GM19238 (cell line): ENCODE data around the gene TSPOAP1.
A peak's percentile ranks its signal among the peaks of the same experiment; 100 is the strongest.

Source experiments
- DNase-seq: peaks from one replicate; pipeline ENCODE4 v3.0.0; 2011; ENCODE audit warnings: low spot score; ENCODE audit not compliant: insufficient read length

The TSPOAP1 gene

DNA sequence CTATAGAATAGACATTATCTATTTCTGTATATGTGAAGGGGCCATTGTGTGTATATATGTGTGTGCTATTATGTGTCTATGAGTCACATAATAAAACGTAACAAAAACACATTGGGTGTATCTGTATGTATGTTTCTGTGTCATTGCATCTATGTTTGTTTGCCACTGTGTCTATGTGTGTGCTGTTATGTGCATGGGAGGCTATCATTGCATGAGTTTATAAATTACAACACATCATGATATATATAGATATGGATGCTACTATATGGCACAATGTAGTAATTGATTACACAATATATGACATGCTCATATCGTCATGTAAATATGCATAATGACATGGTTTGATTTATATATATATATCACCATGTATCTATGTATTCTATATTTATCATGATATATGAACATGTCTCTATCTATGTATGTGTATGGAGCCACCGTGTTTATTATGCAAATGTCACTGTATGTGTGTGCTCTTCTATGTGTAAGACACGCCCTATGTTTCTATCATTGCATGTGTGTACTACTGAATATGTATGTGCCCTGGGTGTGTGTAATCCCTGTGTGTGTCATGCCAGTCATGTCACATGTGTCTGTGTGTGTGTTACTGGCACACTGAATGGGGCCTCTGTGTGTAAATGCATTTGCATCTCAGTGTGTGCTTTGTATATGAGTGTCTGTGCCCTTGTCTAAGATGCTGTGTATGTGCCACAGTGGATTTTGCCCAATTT, 1.4 kb upstream of the TSPOAP1 start:
- no peak for DNase-seq

DNA sequence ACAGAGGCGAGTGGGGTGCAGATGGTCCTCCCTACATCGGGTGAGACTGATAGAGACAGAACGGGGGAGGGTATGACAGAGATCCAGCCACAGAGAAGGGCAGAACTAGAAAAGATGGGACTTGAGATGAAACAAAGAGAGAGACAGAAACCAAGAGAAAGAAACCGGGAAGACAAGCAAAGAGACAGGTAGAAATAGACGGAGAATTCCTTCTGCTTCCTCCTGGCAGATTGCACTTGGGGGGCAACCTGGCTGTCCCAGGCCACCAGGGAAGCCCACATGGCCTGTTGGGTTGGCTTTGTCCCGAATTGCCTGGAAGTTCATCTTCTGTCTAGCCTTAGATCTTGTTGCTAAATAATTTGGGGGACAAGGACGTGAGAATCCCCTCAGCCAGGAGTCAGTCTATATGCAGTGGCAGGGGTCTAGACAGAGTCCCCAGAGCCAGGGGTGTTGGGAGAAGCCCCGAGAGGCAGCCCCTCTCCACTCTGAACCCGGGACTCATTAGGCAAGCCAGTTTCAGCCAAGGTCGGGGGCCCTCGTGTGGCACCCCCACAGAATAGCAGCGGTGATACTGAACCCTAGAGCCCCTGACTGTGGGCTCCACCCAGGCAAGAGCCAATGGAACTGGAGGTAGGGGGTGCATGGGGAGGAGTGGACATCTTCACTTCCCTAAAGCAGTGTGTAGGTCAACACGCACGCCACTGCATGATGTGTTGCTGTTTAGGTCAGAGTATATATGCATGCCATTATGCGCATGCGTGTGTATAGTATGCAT, 627 bp upstream of the TSPOAP1 start:
- peak; percentile 75 for DNase-seq

DNA sequence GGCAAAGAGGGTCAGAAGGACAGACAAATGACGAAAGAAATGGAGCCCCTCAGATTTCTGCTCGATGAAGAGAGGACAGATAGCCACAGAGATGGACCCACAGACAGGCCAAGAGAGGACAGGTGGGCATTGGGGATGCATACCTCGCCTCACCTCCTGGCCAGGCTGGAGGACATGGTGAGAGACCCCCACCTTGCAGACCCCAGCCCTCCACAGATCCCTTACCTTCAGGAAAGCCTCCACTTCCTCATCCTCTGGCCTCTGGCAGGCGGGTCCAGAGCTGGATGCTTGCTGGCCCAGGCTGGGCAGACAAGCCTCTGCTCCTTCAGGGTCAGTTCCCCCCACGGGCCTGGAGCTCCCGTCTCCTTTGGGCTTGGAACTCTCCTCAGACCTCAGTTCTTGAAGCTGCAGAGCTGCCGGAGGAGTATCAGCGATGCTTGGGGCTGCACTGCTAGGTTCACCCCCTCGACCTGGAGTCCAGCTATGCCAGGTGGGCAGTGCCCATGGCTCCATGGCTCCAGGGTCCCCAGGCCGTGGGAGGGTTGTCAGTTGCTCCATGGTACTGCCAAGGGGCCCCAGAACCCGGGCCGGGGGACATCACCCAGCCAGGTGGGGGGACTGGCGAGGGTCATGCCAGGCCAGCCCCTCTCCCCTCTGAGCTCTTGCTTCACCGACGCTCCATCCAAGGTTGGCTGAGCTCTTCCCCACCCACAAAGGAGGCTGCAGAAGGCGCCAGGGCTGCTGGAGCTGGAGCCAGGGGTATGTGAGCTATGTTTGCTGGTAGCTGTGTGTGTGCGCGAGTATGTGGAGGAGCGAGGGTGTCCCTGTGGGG, 1.0 kb downstream of the TSPOAP1 start:
- DNase-seq, result no peak

DNA sequence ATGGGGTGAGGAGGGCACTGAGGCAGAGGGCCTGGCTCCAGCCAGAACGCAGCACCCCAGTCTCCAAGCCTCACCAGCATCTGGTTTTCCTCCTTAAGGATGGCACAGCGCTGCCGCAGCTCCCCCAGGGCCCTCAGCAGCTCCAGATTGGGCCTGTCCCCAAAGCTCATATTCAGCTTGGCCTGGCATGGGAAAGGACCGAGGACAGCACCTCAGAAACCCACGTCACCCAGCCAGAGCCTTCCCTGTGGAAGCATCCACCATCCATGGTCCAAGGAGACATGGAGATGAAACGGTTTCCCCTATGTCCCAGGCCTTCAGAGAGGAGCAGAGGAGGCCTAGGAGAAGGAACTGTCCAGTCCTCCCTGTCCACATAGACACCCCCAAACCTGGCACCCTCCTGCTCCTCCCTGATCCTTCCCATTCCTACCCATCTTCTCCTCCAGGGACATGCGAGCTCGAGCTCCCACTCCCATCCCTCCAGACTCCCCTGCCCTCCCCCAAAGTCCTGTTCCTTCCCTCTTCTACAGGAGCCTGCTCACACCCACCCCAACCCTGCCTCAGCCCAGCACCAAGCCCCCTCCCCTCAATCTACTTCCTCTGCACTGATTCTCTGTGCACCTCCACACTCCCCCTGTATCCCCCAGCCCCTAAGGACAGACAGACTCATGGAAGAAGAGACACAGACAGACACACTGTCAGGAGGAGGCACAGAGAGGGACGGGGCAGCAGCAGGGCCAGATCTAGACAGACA, 1.8 kb downstream of the TSPOAP1 start:
- DNase-seq, result no peak

DNA sequence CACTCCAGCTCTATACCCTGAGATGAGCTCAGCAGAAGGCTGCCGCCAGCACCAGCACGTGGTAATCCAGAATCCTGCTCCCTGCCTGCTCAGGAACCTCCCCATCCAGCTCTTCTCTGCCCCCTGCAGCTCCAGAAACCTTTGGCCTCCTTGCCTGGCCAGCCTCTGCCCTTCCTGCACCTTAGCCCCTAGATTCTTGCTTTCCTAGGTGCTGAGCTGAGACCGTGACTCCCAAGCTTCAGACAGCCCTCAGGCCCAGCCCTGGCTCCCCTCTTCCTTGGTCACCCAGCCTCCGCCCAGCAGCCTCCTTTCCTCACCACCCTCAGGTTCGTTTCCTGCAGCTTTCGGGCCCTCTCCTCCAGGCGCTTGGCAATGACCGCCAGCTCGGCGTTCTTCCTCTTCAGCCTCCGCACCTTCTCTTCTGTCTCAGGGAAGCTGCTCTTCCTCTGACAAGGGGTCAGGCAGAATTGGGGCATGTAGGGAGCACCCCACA, 2.6 kb downstream of the TSPOAP1 start:
- no peak for DNase-seq

DNA sequence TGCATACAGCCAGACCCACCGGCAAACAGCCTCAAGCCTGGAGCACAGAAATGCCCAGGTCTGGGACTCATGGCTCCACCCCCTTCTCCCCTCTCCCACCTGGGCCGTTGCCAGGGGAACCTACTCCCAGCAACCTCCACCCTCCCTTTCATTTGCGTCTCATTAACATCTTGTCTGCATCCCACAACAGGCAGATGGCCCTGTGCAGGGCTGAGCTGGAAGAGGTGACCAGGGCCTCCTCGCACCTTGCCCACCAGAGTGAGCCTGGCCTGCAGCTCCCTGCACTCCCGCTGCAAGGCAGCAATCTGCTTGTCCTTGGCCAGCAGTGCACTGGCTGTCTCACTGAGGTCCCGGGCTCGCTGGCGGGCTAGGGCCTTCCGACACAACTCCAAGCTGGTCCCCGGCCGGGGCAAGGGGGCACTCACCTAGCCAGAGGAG, 3.3 kb downstream of the TSPOAP1 start:
- DNase-seq, result no peak

DNA sequence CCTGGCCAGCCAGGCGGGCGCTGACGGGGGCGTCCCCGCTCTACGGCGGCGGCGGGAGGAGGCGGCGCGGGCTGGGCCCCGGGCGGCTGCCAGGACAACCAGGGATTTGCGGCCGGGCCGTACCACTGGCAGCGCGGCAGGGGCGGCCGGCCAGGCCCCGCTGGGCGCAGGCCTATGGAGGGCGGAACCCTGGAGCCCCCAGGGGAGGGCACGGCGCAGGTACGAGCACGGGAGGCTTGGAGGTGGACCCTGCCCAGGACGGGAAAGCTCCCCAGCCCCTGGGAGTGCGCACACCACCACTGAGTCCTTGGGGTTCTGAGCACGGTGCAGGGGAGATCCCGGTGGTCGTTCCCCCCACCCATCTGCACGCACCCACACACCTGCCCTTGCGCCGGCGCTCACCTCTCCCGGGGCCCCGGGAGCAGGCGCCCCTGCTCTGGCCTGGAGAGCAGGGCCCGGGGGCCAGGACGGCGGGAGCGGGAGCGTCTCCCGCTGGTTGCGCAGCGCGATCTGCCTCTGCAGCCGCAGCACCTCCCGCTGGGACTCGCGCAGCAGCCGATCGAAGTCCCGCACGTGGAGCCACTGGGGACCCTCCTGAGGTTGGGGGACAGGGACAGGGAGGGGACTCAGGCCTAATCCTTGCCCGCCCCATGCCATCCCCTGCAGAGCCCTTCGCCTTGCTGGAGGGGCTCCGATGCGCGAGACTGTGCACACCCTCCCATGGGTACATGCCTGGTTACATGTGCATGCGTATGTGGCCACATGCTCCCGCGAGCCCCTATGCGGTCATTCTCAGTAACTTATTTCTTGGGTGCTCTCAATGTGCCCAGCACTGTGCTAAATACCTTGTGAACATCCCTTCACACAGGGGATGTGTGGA, 3.9 kb downstream of the TSPOAP1 start:
- no peak for DNase-seq

DNA sequence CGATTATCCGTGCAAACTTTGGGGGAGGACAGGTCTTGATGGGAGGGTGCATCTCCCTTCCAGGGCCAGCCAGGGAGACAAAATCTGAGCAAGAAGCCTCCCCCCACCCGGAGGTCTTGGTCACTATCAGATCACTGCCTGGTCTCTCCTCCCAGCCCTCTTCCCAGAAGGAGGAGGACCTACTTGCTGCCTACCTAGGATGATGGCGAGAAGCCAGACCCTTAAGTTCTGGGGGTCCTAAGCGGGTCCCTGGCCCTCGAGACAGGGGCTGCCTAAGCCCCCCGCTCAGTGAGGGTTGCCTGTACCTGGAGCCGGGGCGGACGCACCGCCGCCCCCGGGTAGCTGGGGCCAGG, 4.6 kb downstream of the TSPOAP1 start:
- DNase-seq, result no peak

DNA sequence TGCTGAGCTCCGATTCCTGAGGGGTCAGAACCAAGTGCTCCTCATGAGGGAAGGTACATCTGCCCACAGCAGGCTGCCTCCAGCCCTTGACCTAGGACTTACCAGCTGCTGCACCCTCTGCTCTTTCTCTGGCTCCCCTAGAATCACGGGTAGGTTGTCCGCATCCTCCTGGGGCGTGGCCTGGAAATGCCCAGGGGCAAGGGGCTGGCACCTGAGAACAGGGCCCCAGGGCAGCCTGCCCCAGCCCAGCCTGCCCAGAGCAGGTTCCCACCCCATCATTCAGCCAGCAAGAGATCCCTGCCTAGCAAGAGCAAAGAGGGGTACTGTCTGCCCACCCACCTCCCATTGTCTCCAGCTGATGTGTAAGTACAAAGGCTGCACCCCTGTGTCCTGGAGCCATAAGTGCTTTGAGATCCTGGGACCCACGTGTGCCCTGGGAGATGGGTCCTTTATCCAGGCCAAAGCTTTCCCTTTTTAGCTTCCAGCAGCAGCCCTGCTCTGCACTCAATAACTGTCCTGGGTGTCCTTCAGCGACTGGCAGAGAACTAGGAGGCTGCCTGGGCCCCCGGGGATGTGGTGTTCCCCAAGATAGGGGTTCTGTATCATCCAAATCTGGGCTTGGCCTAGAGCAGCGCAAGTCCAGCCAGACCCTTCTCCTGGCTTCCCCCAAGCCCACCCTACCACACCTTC, 5.1 kb downstream of the TSPOAP1 start:
- DNase-seq, result no peak

DNA sequence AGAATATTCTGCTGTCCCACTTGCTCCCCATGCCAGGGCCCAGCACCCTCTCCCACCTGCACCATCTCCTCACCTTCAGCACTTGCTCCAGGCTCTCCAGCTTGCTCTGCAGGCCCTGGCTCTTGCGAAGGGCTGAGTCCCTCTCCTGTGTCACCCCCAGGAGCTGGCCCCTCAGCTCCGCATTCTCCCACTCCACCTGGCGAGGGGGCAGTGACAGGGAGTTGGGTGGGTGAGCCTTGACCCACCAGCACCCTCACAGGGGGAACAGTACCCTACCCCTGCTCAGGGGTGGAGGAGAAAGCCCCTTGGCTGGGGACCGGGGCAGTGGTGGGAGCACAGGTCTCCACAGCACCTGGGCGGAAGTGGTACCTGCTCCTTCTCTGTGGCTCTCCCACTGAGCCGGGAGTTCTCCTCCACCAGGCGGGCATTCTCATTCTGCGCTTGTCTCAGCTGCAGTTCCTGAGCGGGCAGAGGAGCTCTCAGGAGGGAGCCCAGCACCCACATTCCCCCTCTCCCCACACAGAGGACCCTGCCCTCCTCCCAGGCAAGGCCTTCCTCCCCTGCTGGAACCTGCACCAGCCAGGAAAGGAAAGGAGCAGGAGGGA, 5.9 kb downstream of the TSPOAP1 start:
- no peak for DNase-seq

DNA sequence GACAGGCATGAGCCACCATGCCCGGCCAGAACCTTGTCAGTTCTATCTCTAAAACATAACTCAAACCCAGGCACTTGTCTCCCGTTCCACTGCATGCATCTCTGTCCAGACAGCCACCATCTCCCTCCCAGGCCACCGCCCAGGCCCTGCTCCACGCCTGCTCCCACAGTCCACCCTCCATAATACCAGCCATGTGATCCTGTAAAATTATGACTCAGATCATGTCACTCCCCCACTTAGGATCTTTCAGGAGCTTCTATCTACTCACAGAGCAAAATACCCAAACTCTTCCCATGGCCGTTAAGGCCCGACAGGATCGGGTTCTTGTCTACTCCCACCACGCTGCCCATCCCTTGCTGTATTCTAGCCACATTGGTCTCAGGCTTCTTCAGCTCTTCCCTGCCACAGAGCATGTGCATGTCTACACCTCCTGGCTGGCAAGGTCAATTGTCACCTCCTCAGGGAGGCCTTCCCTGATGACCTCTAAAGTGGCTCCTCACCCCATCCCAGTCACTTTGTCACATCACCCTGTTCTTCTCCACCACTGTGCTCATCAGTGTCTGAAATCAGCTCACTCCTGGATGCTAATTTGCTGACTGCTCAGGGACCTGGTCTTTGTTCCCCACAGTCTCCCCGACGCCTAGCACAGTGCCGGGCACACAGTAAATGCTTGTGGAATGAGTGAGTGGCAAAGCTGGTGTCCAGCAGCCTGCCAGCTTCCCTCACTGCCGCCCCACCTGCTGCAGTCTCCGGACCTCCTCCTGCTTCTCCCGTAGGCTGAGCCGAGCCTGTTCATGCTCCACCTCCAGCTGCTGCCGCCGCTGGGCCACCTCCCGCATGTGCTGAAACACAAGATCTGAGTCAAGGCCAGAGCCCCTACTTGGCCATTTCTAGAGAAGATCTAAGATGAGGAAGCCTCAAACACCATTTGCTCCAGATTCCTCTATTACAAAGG, 6.7 kb downstream of the TSPOAP1 start:
- DNase-seq, result no peak

DNA sequence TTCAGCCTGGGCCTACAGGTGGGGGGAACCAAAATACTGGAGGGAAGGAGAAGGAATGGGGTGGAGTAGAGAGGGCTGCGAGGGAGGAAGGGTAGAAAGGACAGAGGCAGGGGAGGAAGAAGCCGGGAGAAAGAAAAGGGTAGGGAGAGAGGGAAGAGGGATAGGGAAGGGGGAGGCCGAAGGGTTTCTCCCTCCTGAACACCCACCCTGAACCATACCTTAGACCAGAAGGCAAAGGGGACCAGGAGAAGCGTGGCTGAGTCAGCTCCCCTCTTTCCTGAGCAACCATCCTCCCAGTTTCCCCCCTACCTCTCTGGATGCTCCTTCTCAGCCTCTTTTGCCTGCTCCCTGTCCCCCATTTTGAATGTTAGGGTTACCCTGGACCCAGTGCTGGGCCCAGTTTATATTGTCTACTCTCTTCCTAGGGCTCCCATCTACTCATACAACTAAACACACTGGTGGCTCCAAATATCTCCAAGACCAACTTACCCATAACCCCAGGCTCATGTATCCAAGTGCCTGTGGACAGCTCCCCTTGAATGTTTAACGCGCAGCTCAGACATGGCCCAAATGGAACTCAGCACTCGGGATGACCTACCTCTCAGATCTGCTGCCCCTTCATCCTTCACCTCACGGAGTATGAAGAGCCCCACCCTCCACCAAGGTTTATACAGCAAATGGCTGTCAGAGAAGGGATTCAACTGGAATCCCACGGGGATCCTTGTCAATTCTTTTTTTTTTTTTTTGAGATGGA, 7.8 kb downstream of the TSPOAP1 start:
- no peak for DNase-seq

DNA sequence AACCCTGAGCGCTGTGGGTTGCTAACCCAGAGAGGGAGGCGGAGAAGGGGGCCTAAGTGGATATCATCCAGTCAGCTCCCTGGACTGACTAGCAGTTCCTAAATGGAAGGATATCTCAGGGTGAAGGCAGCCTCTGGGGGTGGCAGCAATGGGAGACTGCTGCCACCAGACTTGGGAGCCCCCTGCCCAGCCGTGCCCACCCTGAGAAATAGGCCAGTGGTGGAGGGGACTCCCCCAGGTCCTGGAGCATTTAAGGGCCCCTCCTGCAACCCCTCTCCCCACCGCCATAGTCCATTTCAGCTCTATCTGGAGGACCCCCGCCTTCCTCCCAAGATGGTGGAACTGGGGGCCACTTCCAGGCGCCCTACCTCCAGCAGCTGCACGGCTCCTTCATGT, 8.4 kb downstream of the TSPOAP1 start:
- no peak for DNase-seq

DNA sequence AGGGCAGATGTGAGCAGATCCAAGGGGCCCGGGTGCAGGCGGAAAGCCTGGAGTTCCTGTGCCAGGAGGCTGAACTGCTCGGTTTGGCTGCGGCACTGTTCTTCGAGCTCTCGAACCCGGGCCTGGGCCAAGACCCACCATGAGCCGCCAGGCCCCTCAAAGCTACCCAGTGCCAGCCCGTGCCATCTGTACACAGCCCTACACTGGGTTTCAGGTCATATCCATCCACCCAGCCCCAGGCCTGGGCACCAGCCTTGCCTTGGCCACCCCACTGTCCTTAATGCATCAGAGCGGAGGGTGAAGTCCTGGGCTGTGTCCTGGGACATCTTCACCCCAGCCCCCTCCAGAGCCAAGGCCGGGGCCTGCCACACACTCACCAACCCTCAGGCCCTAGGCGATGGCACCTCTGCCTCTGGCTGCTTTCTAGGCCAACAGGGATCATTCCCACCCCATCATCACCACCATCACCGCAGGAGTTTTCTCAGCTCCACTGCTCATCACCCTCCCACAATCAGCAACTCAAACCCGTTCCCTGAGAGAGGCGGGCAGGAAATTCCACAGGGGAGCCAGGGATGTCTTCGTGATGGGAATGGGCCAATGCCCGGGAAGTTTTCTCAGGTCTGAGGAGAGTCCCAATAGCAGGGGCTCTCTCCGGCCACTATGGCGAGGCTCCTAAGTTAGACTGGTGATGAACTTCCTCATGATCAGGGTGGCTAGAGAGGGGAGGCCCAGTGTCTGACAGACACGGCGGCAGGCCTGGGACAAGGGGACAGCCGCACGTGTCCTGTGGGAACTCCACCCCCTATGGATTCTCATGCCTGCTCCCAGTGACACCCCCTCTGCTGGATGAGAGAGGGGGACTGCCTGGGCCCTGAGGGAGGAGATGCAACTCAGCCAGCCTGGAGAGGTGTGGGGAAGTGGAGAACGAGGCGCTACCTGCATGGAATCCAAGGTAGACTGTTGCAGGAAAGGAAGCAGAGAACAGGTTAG, 9.1 kb downstream of the TSPOAP1 start:
- no peak for DNase-seq

DNA sequence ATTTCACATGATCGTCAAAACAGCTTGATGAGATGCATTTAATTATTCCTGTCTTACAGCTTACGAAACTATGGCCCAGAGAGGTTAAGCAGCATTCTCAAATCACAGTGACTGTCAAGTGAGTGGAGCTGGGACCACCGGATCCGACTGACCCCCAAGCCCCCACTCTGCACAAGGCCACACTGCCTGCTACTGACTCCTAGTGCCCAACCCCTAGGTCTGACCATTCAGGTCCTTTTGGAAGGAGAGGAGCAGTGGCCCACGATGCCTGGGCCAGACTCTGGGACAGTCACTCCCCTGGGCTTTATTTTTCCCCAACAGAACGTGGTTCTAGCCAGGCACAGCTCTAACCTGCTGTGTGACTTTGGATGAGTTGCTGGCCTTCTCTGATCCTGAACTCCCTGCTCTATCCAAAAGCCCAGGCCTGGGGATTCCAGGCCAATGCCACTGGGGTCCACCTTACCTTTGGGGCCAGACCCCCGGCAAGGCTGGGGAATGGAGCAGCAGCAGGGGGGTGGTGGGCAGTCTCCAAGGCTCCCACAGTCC, 9.9 kb downstream of the TSPOAP1 start:
- DNase-seq, result no peak

DNA sequence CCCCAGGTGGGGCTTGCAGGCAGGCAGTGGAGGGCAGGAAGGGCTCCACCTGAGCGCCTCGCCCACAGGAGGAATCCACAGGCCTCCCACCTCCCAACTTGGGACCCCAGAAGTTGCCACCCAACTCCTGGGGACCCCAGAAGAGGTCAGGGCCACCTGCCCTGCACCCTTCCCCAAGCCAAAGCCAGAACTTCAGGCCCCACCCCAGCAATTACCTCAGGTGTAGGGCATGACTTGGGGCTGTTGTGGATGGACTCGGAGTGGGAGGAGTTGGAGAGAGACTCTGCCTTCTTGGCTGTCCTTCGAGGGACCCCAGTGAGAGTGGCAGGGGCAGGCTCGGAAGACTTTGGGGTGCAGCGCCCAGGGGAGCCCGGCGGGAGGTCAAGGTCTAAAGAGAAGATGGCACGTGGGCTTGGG, 10.5 kb downstream of the TSPOAP1 start:
- no peak for DNase-seq
